ENCODE results near the gene ZNF570.

Gene ZNF570

DNA sequence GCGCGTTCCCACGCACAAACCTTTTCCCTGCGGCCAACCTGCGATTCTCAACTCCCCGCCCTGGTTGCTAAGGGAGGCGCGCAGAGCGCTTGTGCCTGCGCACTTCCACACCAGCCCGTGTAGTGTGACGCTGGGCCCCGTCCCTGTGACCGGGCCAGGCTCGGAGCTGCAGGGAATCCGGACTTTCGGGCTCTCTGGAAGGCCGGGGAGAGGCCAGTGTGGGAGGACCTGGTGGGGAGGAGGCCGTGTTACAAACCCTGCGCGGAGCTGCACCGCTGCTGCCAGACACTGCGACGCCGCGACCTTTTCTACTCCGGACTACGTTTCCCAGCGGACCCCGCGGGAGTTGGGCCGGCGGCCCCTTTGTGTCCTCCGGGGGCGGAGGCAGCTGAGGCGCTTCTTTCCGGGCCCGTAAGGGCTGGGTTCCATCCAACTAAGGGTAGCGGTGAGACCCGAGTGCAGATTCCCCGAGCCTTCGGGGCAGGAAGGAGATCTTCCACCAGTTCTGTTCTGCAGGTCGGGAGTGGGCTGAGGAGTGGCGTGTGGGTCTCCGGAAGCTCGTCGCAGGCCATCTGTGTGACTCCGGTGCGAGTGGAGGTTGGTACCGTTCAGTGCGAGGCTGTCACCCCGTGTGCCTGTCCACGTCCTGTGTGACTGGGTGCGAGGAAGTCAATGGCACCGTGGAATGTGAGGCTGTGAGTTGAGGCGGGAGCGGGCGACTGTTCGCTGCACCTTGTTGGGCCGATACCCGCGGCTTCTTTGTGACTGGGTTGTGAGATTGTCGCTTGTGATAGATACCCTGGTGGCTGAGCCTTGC lies at the start of gene ZNF570:
TSS of gene ZNF570 (plus strand) at position 396 of the 817 bp plus-strand sequence. CDS start 999 bp downstream, outside the sequence.
- DNase-seq, result peak; percentile 87 to 91

- DNase-seq, result no peak
Observed at GRCh38 chr19:37452500-37453245, 16.5 kb upstream of the ZNF570 start.

GRCh38 chr19:37466277-37466797 lies 2.8 kb upstream of the ZNF570 start:
- DNase-seq, result no peak

- peak; percentile 91 for DNase-seq
Observed at GRCh38 chr19:37466798-37467607, 2.2 kb upstream of the ZNF570 start, which contains the start of gene ZNF569. TSS of gene ZNF569 (minus strand) at chr19:37467444. CDS start at chr19:37444921, 22,523 bp downstream.

GRCh38 chr19:37467608-37468090 lies 1.5 kb upstream of the ZNF570 start:
- DNase-seq, result no peak

- no peak for DNase-seq
Observed at GRCh38 chr19:37470216-37470615, 1.1 kb downstream of the ZNF570 start.

- no peak for DNase-seq
Observed at GRCh38 chr19:37472165-37472564, 3.0 kb downstream of the ZNF570 start.

GRCh38 chr19:37484406-37485168 lies 15.4 kb downstream of the ZNF570 start:
- no peak for DNase-seq

DNA sequence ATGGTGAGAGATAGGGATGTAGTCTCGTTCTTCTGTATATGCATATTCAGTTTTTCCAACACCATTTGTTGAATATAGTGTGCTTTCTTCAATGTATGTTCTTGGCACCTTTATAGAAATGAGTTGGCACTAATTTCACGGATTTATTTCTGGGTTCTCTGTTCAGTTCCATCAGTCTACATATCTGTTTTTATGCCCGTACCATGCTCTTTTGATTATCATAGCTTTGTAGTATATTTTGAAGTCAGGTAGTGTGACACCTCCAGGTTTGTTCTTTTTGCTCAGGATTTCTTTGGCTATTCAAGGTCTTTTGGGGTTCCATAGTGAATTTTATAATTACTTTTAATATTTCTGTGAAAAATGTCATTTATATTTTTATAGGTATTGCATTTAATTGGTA lies 23.1 kb downstream of the ZNF570 start:
- DNase-seq, result no peak

GRCh38 chr19:37505958-37506386 lies 36.8 kb downstream of the ZNF570 start:
- no peak for DNase-seq

- peak; percentile 87 for DNase-seq
Observed at GRCh38 chr19:37506387-37507166, 37.4 kb downstream of the ZNF570 start, which contains the start of gene ZNF793. TSS of gene ZNF793 (plus strand) at chr19:37506939. CDS start at chr19:37523440, 16,501 bp downstream.

- no peak for DNase-seq
Observed at GRCh38 chr19:37507167-37507464, 38.0 kb downstream of the ZNF570 start.

DNA sequence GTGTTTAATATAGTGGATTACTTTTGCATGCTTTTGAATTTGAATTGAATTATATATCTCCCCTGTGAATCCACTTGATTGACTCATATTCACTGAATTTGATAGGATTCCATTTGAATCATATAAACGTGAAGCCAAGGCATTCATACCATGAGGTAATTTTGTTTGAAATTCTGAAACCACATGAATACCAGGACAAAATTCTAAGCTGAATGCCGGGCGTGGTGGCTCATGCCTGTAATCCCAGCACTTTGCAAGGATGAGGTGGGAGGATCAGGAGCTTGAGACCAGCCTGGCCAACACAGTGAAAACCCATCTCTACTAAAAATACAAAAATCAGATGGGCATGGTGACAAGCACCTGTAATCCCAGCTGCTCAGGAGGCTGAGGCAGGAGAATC lies 42.0 kb downstream of the ZNF570 start:
- DNase-seq, result no peak

GRCh38 chr19:37511821-37512220 lies 42.7 kb downstream of the ZNF570 start:
- DNase-seq, result no peak

GRCh38 chr19:37513397-37513796 lies 44.2 kb downstream of the ZNF570 start:
- DNase-seq, result no peak

GRCh38 chr19:37519890-37520289 lies 50.7 kb downstream of the ZNF570 start:
- DNase-seq, result no peak

GRCh38 chr19:37537391-37537947 lies 68.3 kb downstream of the ZNF570 start:
- no peak for DNase-seq
